ENCODE results near the gene B9D1. TPM values are rescaled to one million over a fixed set of nuclear protein-coding genes. Genes with fewer than 3 reads are reported as not detected.

Gene B9D1
- total RNA-seq, 4 donors from 2014 or later: 3.8 to 105 (median 25.6) TPM

DNA sequence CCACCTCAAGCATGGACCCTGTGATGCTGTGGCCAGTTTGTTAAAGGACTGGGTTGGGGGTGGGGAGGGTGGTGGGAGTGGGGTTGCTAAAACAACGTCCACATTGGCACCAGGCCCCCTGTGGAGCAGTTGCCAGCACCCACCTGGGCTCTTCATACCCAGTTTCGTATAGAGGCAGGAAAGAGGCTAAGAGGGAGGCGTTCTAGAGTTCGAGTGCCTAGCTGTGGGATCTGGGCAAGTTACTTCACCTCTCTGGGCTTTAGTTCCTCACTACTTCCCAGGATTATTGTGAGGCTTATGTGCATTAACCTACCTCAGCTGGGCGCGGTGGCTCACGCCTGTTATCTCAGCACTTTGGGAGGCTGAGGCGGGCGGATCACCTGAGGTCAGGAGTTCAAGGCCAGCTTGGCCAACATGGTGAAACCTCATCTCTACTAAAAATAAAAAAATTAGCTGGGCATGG is 23.0 kb upstream of the B9D1 start:
- intact Hi-C loops (cut with DNase I; ENCODE audit: low total_unique reads): no loop called here
- peaks cover 30 to 32% of the 10 kb centered on the region in 2 donors for H3K4me1 ChIP-seq
- H3K4me3 ChIP-seq: no peak overlapping the region
- peak overlapping the region; percentile 91 to 97 for H3K27ac ChIP-seq
- no peaks in the 10 kb centered on the region for H3K27me3 ChIP-seq
- no peaks in the 10 kb centered on the region for H3K9me3 ChIP-seq
- TF ChIP-seq, protein P1, sequence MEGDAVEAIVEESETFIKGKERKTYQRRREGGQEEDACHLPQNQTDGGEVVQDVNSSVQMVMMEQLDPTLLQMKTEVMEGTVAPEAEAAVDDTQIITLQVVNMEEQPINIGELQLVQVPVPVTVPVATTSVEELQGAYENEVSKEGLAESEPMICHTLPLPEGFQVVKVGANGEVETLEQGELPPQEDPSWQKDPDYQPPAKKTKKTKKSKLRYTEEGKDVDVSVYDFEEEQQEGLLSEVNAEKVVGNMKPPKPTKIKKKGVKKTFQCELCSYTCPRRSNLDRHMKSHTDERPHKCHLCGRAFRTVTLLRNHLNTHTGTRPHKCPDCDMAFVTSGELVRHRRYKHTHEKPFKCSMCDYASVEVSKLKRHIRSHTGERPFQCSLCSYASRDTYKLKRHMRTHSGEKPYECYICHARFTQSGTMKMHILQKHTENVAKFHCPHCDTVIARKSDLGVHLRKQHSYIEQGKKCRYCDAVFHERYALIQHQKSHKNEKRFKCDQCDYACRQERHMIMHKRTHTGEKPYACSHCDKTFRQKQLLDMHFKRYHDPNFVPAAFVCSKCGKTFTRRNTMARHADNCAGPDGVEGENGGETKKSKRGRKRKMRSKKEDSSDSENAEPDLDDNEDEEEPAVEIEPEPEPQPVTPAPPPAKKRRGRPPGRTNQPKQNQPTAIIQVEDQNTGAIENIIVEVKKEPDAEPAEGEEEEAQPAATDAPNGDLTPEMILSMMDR (IDR thresholded peaks at IDR 0.05): no peak
- no peak for TF ChIP-seq POLR2A (IDR thresholded peaks at IDR 0.05)
- H3K36me3 ChIP-seq: no peaks in the 10 kb centered on the region
- DNase-seq: peak in 1 of 2 donors; percentile 48

DNA sequence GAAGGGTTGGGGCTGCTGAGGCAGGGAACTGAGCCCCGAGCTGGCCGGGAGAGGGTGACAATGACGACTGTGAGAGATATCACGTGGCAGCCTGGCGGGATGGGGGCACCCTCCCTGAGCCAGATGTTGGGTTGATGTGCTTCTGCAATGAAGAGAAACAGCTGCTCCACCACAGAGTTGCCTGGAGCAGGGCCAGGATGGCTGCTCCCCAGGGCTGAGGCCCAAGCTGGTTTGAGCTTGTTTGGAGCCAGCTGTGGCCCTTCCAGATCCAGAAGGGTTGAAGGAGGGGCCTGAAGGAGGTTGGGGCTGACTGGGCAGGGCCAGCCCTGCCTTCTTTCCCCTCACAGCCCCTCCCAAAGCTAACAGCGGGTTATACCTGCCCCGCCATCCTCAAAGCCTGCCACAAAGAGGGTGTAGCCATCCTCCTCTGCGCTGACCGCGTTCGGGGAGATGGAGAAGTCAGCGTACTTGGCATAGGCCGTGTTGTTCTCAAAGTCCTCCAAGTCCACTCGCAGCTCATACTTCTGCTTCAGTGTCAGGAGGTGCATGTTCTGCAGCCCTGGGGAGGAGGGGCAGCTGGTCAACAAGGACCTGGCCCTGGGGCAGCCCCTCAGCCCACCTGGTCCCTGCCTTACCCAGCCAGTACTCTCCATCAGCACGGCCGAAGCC is 22.3 kb upstream of the B9D1 start:
- intact Hi-C loops (cut with DNase I; ENCODE audit: low total_unique reads): no loop called here
- peak overlapping the region; percentile 91 to 97 for H3K27ac ChIP-seq
- TF ChIP-seq POLR2A (IDR thresholded peaks at IDR 0.05): no peak
- TF ChIP-seq, protein P1 (IDR thresholded peaks at IDR 0.05): no peak
- H3K4me1 ChIP-seq: peaks cover 26 to 30% of the 10 kb centered on the region in 2 donors
- no peak overlapping the region for H3K4me3 ChIP-seq
- no peaks in the 10 kb centered on the region for H3K27me3 ChIP-seq
- H3K9me3 ChIP-seq: no peaks in the 10 kb centered on the region
- H3K36me3 ChIP-seq: no peaks in the 10 kb centered on the region
- peak; percentile 91 to 95 for DNase-seq

DNA sequence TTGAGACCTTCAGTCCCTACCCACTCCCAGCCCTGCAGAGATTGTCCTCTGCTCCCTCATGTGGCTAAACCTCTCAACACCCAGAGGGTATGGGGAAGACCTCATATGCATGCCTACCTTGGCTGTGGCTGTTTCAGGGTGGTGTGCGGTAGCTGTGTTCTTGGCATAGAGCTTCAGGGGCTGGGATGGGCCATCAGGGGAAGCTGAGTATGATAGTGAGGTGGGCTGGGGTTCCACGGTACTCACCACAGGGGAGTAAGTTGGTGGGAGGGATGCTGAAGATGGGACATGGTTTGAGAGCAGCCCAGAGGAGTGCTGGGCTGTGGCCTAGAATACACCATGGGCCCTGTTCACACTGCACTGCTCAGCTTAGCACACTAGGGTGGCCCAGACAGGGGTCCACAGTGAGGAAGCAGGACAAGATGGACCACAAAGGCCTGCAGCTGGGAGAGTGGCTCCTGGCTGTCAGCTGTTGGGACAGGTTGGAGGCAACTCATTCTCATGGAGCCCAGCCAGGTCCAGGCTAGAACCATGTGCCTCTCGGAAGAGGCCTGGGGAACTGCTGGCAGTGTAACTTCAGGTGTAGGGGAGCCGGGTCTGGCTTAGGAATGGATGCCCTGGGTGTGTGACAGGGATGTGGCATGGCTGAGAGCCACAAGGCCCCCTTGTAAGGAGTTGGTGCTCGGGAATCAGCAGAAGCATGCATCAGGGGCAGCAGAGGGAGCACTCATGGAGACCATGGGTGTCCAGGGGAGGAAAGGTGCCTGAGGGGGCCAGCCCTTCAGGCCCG is 21.4 kb upstream of the B9D1 start:
- TF ChIP-seq POLR2A (IDR thresholded peaks at IDR 0.05): no peak
- TF ChIP-seq, protein P1 (IDR thresholded peaks at IDR 0.05): no peak
- Histone ChIP-seq H3K27ac (peak overlapping the region; percentile 91 to 97), H3K36me3 (no peaks in the 10 kb centered on the region), H3K4me3 (no peak overlapping the region), H3K9me3 (no peaks in the 10 kb centered on the region), H3K4me1 (peaks cover 26 to 30% of the 10 kb centered on the region in 2 donors), H3K27me3 (no peaks in the 10 kb centered on the region)
- peak; percentile 46 to 51 for DNase-seq
- intact Hi-C loops (cut with DNase I; ENCODE audit: low total_unique reads): no loop called here

DNA sequence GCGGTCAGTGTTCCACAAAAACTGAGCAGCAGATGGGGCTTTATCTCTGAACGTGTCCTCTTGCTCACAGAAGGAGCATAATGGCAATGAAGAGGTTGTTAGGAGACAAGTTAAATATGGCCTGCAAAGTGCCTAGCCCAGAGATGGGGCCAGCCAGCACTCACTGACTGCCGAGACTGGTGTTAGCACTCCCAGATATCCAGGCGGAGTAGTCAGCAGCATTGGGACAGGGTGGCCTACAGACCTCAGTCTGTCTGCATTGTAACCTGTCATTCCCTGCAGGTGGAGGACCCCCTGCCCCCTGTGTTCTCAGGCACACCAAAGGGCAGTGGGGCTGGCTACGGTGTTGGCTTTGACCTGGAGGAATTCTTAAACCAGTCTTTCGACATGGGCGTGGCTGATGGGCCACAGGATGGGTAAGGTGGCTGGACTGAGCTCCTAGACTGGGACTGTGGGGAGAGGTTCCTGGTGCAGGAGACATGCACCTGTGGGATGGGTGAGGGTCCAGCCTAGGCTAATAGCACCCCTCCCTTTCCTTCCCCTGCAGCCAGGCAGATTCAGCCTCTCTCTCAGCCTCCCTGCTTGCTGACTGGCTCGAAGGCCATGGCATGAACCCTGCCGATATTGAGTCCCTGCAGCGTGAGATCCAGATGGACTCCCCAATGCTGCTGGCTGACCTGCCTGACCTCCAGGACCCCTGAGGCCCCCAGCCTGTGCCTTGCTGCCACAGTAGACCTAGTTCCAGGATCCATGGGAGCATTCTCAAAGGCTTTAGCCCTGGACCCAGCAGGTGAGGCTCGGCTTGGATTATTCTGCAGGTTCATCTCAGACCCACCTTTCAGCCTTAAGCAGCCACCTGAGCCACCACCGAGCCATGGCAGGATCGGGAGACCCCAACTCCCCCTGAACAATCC is 20.3 kb upstream of the B9D1 start:
- Histone ChIP-seq H3K36me3 (no peaks in the 10 kb centered on the region), H3K9me3 (no peaks in the 10 kb centered on the region), H3K4me3 (no peak overlapping the region), H3K27ac (peak overlapping the region; percentile 0 to 91), H3K27me3 (no peaks in the 10 kb centered on the region), H3K4me1 (peaks cover 18 to 29% of the 10 kb centered on the region in 2 donors)
- no peak for TF ChIP-seq POLR2A (IDR thresholded peaks at IDR 0.05)
- TF ChIP-seq, protein P1 (IDR thresholded peaks at IDR 0.05): no peak
- DNase-seq: peak in 1 of 2 donors; percentile 17
- intact Hi-C loops (cut with DNase I; ENCODE audit: low total_unique reads): no loop called here

Measured in uterus (tissue), 4 donors.